ENCODE results near the gene C3orf18.

- TF ChIP-seq CTCF (IDR thresholded peaks at IDR 0.05) (no peak), POLR2A (IDR thresholded peaks at IDR 0.05) (no peak)
Measured at GRCh38 chr3:50532062-50532705, 35.4 kb downstream of the C3orf18 start.

Data from Peyer's patch (tissue), 4 donors.